HepG2 (cell line): ENCODE results near the gene RPL37. TPM values are rescaled to one million over a fixed set of nuclear protein-coding genes. Genes with fewer than 3 reads are reported as not detected.

Source experiments
- ARHGAP35 ChIP-seq: sonication (generic); formaldehyde crosslinking; IDR thresholded peaks from 2 replicates; pipeline ENCODE4 v1.9.0; 2022; ENCODE audit warnings: mild to moderate bottlenecking, inconsistent platforms, moderate library complexity, missing genetic modification reagents, borderline replicate concordance
- BCLAF1 ChIP-seq: fragments of 450-650 bp; IDR thresholded peaks from 2 replicates; pipeline ENCODE4 v1.6.1; 2017; ENCODE audit warnings: mild to moderate bottlenecking
- CC2D1A ChIP-seq: sonication (generic); formaldehyde crosslinking; IDR thresholded peaks from 2 replicates; pipeline ENCODE4 v1.8.1; 2023; ENCODE audit warnings: mild to moderate bottlenecking, missing genetic modification reagents
- CREBL2 ChIP-seq: sonication (generic); formaldehyde crosslinking; IDR thresholded peaks from 2 replicates; pipeline ENCODE4 v1.8.1; 2023; ENCODE audit warnings: missing genetic modification reagents, mild to moderate bottlenecking, borderline replicate concordance
- EHMT2 ChIP-seq: fragments of 200-600 bp; sonication (generic); IDR thresholded peaks from 2 replicates; pipeline ENCODE4 v1.7.0; 2017; ENCODE audit warnings: antibody characterized with exemption, low read depth, low read length, borderline replicate concordance
- ELF1 ChIP-seq: sonication (generic); formaldehyde crosslinking; IDR thresholded peaks from 2 replicates; pipeline ENCODE4 v1.4.0; 2020; ENCODE audit warnings: missing genetic modification reagents
- FLYWCH1 ChIP-seq: sonication (generic); formaldehyde crosslinking; IDR thresholded peaks from 2 replicates; pipeline ENCODE4 v1.8.1; 2023; ENCODE audit warnings: mild to moderate bottlenecking, missing genetic modification reagents
- FOXC1 ChIP-seq: sonication (generic); formaldehyde crosslinking; IDR thresholded peaks from 2 replicates; pipeline ENCODE4 v1.8.0; 2022; ENCODE audit warnings: mild to moderate bottlenecking, missing genetic modification reagents, borderline replicate concordance
- JDP2 ChIP-seq: sonication (generic); formaldehyde crosslinking; IDR thresholded peaks from 2 replicates; pipeline ENCODE4 v1.8.1; 2022; ENCODE audit warnings: missing genetic modification reagents, borderline replicate concordance
- MED8 ChIP-seq: sonication (generic); formaldehyde crosslinking; IDR thresholded peaks from 2 replicates; pipeline ENCODE4 v1.8.1; 2023; ENCODE audit warnings: mild to moderate bottlenecking, missing genetic modification reagents; ENCODE audit not compliant: insufficient replicate concordance
- REXO4 ChIP-seq: sonication (generic); formaldehyde crosslinking; IDR thresholded peaks from 2 replicates; pipeline ENCODE4 v1.8.0; 2022; ENCODE audit warnings: missing genetic modification reagents, mild to moderate bottlenecking, borderline replicate concordance
- SALL1 ChIP-seq: sonication (generic); formaldehyde crosslinking; IDR thresholded peaks from 2 replicates; pipeline ENCODE4 v1.8.0; 2022; ENCODE audit warnings: mild to moderate bottlenecking, missing genetic modification reagents
- SNAPC4 ChIP-seq: sonication (generic); formaldehyde crosslinking; IDR thresholded peaks from 2 replicates; pipeline ENCODE4 v1.4.0; 2020; ENCODE audit warnings: mild to moderate bottlenecking, missing genetic modification reagents
- SP2 ChIP-seq: sonication (generic); formaldehyde crosslinking; IDR thresholded peaks from 2 replicates; pipeline ENCODE4 v1.5.1; 2020; ENCODE audit warnings: mild to moderate bottlenecking, missing genetic modification reagents
- ZNF616 ChIP-seq: sonication (generic); formaldehyde crosslinking; IDR thresholded peaks from 2 replicates; pipeline ENCODE4 v1.5.0; 2020; ENCODE audit warnings: low read depth, mild to moderate bottlenecking, missing genetic modification reagents
- ZNF816 ChIP-seq: sonication (generic); formaldehyde crosslinking; IDR thresholded peaks from 2 replicates; pipeline ENCODE4 v1.8.0; 2022; ENCODE audit warnings: missing genetic modification reagents, mild to moderate bottlenecking, borderline replicate concordance
- ZSCAN25 ChIP-seq: sonication (generic); formaldehyde crosslinking; IDR thresholded peaks from 2 replicates; pipeline ENCODE4 v1.8.0; 2022; ENCODE audit warnings: mild to moderate bottlenecking, missing genetic modification reagents
- polyA plus RNA-seq, 8 experiments: library from polyadenylated mRNA; depleted of rRNA in 3 of 8; stranded (reverse) in 7 of 8; unstranded in 1 of 8; fragments of >200 nt; fragmentation: Illumina TruSeq in 4 of 8; extraction: Trizol in 4 of 8; gene quantifications; 2 replicates each; pipeline versions ENCODE4 v1.2.1 to v1.2.3, GENCODE V29; 2011 to 2016; ENCODE audit warnings: low read depth in 4 of 8, missing spikeins in 1 of 8, mixed read lengths in 1 of 8; ENCODE audit not compliant: insufficient read depth in 1 of 8
- total RNA-seq, 5 experiments: library from RNA; depleted of rRNA; stranded (reverse); fragments of >200 nt; fragmentation: Illumina TruSeq; extraction: Trizol; gene quantifications; 2 replicates each; pipeline ENCODE4 v1.2.3, GENCODE V29; 2016; ENCODE audit warnings: low read depth in 1 of 5
- TF ChIP-seq, protein P1 (sequence below): sonication (generic); formaldehyde crosslinking; IDR thresholded peaks from 2 replicates; pipeline ENCODE4 v1.8.1; 2023; ENCODE audit warnings: mild to moderate bottlenecking, missing genetic modification reagents

The RPL37 gene
- total and polyA plus RNA-seq, 2 of the 13 experiments (the other 11 are each of a cell fraction or from before 2014, with no cell fraction given), result 1,981 to 3,367 TPM

DNA sequence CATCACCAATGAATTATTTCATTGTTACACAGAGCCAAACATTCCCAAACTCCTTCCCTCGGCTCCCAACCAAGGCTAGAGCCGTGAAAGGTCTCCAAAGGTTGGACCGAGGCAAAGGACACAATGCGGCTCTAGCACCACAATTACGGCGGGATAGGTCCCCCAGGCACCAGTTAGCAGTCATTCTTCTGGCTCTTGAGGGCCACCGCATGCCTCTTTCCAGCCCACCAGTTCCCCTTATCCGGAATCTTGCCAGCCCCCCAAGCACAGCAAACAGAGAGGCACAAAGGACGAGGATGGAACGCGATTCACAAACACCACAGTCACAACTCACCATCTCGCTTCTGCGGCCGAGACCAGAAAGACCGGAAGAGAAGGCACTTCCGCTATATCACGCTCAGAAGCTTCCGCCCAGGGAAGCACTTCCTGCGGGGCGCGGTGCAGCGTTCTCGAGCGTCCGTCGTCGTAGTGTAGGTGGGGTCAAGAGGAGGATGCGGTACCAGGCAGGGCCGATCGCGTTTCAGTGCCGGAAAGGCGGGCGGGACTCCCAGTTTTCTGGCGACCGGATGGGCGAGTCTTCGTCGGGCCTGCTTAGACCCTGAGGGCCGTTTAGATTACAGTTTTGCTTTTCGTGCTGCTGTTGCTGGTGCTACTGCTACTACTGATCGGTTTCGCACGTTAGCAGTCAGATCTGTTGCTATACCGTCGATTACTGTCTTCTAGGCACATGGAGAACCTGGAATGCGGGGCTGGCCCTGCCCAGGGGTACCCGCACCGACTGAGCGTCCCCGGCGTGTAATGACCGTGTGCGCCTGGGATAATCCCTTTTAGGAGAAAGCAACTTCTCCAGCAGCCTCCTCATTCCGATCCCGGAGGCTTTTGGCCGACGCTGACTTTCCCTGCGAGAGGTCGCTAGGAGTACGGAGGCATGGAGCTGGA, at the start of gene RPL37 (continued):
- peak; percentile 93; the same call in 1 of the 2 replicates for TF ChIP-seq FOXC1 (CRISPR knock-in tag)
- no peak for TF ChIP-seq JDP2 (CRISPR knock-in tag)
- TF ChIP-seq ARHGAP35, result 0 out of 2 replicates have a peak, but pooled peaks have one; percentile 48
- TF ChIP-seq ELF1 (CRISPR knock-in tag), result peak; percentile 99
- peak; percentile 90 for TF ChIP-seq ZNF616 (CRISPR knock-in tag)
- no peak for TF ChIP-seq CC2D1A (CRISPR knock-in tag)
- TF ChIP-seq EHMT2, result peak; percentile 72; the same call in 1 of the 2 replicates
- 0 out of 2 replicates have a peak, but pooled peaks have one; percentile 48 for TF ChIP-seq REXO4 (CRISPR knock-in tag)
- TF ChIP-seq SNAPC4, result peak; percentile 95
- TF ChIP-seq ZSCAN25, result peak; percentile 68; the same call in 1 of the 2 replicates
- peak; percentile 81; the same call in 1 of the 2 replicates for TF ChIP-seq CREBL2 (CRISPR knock-in tag)
- TF ChIP-seq SALL1 (CRISPR knock-in tag), result peak; percentile 97
- TF ChIP-seq MED8 (CRISPR knock-in tag), result peak; percentile 96
- TF ChIP-seq SP2 (CRISPR knock-in tag), result peak; percentile 84
- TF ChIP-seq ZNF816, result no peak; the same call in 1 of the 2 replicates
- TF ChIP-seq BCLAF1, result no peak
- TF ChIP-seq FLYWCH1 (CRISPR knock-in tag), result peak; percentile 39; the same call in 1 of the 2 replicates
- TF ChIP-seq, protein P1, sequence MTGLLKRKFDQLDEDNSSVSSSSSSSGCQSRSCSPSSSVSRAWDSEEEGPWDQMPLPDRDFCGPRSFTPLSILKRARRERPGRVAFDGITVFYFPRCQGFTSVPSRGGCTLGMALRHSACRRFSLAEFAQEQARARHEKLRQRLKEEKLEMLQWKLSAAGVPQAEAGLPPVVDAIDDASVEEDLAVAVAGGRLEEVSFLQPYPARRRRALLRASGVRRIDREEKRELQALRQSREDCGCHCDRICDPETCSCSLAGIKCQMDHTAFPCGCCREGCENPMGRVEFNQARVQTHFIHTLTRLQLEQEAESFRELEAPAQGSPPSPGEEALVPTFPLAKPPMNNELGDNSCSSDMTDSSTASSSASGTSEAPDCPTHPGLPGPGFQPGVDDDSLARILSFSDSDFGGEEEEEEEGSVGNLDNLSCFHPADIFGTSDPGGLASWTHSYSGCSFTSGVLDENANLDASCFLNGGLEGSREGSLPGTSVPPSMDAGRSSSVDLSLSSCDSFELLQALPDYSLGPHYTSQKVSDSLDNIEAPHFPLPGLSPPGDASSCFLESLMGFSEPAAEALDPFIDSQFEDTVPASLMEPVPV, result peak; percentile 60; the same call in 1 of the 2 replicates
